GM12878 (cell line): Measurements from ENCODE around the gene USH2A. TPM values are rescaled to one million over a fixed set of nuclear protein-coding genes. Genes with fewer than 3 reads are reported as not detected.

Experiments
- ATAC-seq: fragments of 200-7000 bp; cut with Tn5 transposase; 3 replicates; pipeline ENCODE4 v1.9.1; 2020; ENCODE audit warnings: mild to moderate bottlenecking, moderate library complexity
- BruUV-seq: library from RNA; stranded (reverse); fragments of 400-500 nt; replicated peaks from 2 replicates; lab custom pipeline; 2021; lab: Mats Ljungman, UMichigan
- CTCF ChIA-PET: fragments of 300-600 bp; sonication (Branson Sonifier 250); formaldehyde crosslinking; extraction: SDS; loops from one replicate; lab custom pipeline; 2021; ENCODE audit warnings: inconsistent platforms; lab: Yijun Ruan, JAX
- POLR2A ChIA-PET: fragments of 350-600 bp; formaldehyde crosslinking; extraction: SDS; loops from one replicate; lab custom pipeline; 2021; ENCODE audit warnings: inconsistent platforms; lab: Charles Lee
- RAD21 ChIA-PET: fragments of 300-600 bp; sonication (Branson Sonifier 250); formaldehyde crosslinking; loops from one replicate; lab custom pipeline; 2023; ENCODE audit warnings: antibody characterized with exemption; ENCODE audit not compliant: unreplicated experiment; lab: Charles Lee
- SMC1A ChIA-PET: fragments of 300-600 bp; sonication (Branson Sonifier 250); formaldehyde crosslinking; loops from one replicate; lab custom pipeline; 2023; ENCODE audit not compliant: unreplicated experiment, uncharacterized antibody; lab: Charles Lee
- DNase-seq: peaks from one replicate; pipeline ENCODE4 v3.0.0-alpha.2; 2011; ENCODE audit warnings: low read depth, low spot score
- FAIRE-seq: peaks from 3 replicates; lab custom pipeline; 2011; peaks lifted over from hg19 to GRCh38; lab: Jason Lieb, UNC
- H2AFZ ChIP-seq: 2 replicates; pipeline ENCODE4 v1.6.0; 2011; ENCODE audit warnings: low read depth, low read length, control low read depth; ENCODE audit not compliant: control insufficient read depth
- H3K27ac ChIP-seq: 2 replicates; pipeline ENCODE4 v1.5.1; 2011; ENCODE audit warnings: control low read depth; ENCODE audit not compliant: control insufficient read depth, insufficient read depth
- H3K27me3 ChIP-seq, 2 experiments: replicated peaks in 1 of 2; 2 replicates each; pipeline versions ENCODE4 v1.6.0 to v1.6.1; 2011; ENCODE audit warnings: low read length in 1 of 2; ENCODE audit not compliant: control insufficient read depth in 2 of 2, insufficient read depth in 2 of 2
- H3K36me3 ChIP-seq, 2 experiments: 2 replicates each; pipeline ENCODE4 v1.5.1; 2011; ENCODE audit warnings: low read length in 1 of 2; ENCODE audit not compliant: control insufficient read depth in 2 of 2, insufficient read depth in 2 of 2
- H3K4me1 ChIP-seq: 2 replicates; pipeline ENCODE4 v1.6.1; 2011; ENCODE audit warnings: mild to moderate bottlenecking, low read length, moderate library complexity, mixed read lengths; ENCODE audit not compliant: control insufficient read depth, insufficient read depth
- H3K4me2 ChIP-seq: 2 replicates; pipeline ENCODE4 v1.6.0; 2011; ENCODE audit warnings: control low read depth; ENCODE audit not compliant: control insufficient read depth, insufficient read depth
- H3K4me3 ChIP-seq: fragments of 200-600 bp; sonication (generic); 2 replicates; pipeline ENCODE4 v1.5.1; 2016
- H3K79me2 ChIP-seq: 2 replicates; pipeline ENCODE4 v1.6.0; 2011; ENCODE audit warnings: low read length; ENCODE audit not compliant: control insufficient read depth, insufficient read depth
- H3K9ac ChIP-seq: 2 replicates; pipeline ENCODE4 v1.8.0; 2011; ENCODE audit warnings: low read length, control low read depth, mixed read lengths; ENCODE audit not compliant: control insufficient read depth, insufficient read depth
- H3K9me3 ChIP-seq: replicated peaks from 3 replicates; pipeline ENCODE4 v1.5.1; 2011; ENCODE audit warnings: mild to moderate bottlenecking, low read length; ENCODE audit not compliant: control insufficient read depth, insufficient read depth
- H4K20me1 ChIP-seq: 2 replicates; pipeline ENCODE4 v1.6.0; 2011; ENCODE audit not compliant: control insufficient read depth, insufficient read depth
- GABPA ChIP-seq: IDR thresholded peaks from 2 replicates; pipeline ENCODE4 v1.6.1; 2014; ENCODE audit warnings: antibody characterized with exemption, low read depth, mild to moderate bottlenecking, inconsistent platforms
- HDGF ChIP-seq: fragments of 450-650 bp; IDR thresholded peaks from 2 replicates; pipeline ENCODE4 v1.6.1; 2016; ENCODE audit warnings: antibody characterized with exemption
- MEF2A ChIP-seq: IDR thresholded peaks from 2 replicates; pipeline ENCODE4 v1.6.1; 2011; ENCODE audit warnings: low read depth, mild to moderate bottlenecking, low read length, moderate library complexity; ENCODE audit not compliant: insufficient read depth
- WGBS: methylation state at CpG from one replicate; pipeline ENCODE4 v1.1.6; 2016; ENCODE audit warnings: low lambda C conversion rate; ENCODE audit not compliant: insufficient replicate concordance, insufficient coverage; ENCODE audit errors: missing lambda C conversion rate; 5-methylcytosine and 5-hydroxymethylcytosine counted together
- in situ Hi-C: fragments of 300-500 bp; cut with MboI; formaldehyde crosslinking; loops from 9 replicates; pipeline ENCODE4 v1.14.3; 2018; ENCODE audit warnings: mixed read lengths
- intact Hi-C: fragments of 100-400 bp; cut with micrococcal nuclease; formaldehyde crosslinking; loops from one replicate; pipeline ENCODE4 v1.14.2; 2022; ENCODE audit not compliant: unreplicated experiment
- polyA plus RNA-seq, 11 experiments: library from polyadenylated mRNA; depleted of rRNA in 4 of 11; unstranded in 6 of 11; stranded (reverse) in 5 of 11; fragments of >200 nt; fragmentation: Nextera tagmentation in 4 of 11; fragmentation: Illumina TruSeq in 1 of 11; extraction: Ambion mirVana in 4 of 11; extraction: Trizol in 1 of 11; gene quantifications; 1 replicate in 1 of 11; 2 replicates in 10 of 11; pipeline versions ENCODE4 v1.2.1 to v1.2.3, GENCODE V29; 2011 to 2016; ENCODE audit warnings: inconsistent platforms in 2 of 11, missing spikeins in 2 of 11, low read depth in 1 of 11
- total RNA-seq, 4 experiments: library from RNA; depleted of rRNA in 3 of 4; stranded (reverse); fragments of >200 nt in 3 of 4; fragmentation: Illumina TruSeq in 1 of 4; extraction: Trizol in 1 of 4; gene quantifications; 2 replicates each; pipeline versions ENCODE4 v1.2.1 to v1.2.3, GENCODE V29; 2013 to 2021
- TF ChIP-seq, protein P1 (sequence below): fragments of 450-650 bp; IDR thresholded peaks from 2 replicates; pipeline ENCODE4 v1.6.1; 2018; ENCODE audit warnings: mild to moderate bottlenecking, low read depth, moderate library complexity; ENCODE audit not compliant: partially characterized antibody
- TF ChIP-seq, protein P2 (sequence below): IDR thresholded peaks from 2 replicates; pipeline ENCODE4 v1.6.1; 2011; ENCODE audit warnings: borderline replicate concordance, low read depth, mild to moderate bottlenecking, moderate library complexity, low read length; ENCODE audit not compliant: insufficient read depth, poor library complexity, severe bottlenecking

The USH2A gene
- total and polyA plus RNA-seq, 10 of the 15 experiments (the other 5 are each of a cell fraction or from before 2014, with no cell fraction given): under 0.01 to 0.20 (median 0.01) TPM; not detected in 2

GRCh38 chr1:215677112-215677511 lies 746.1 kb downstream of the USH2A start:
- in situ Hi-C loops (no loop called here), intact Hi-C loops (no loop called here)
- Histone ChIP-seq H3K79me2 (no peaks in the 10 kb centered on the region), H2AFZ (no peak overlapping the region), H3K4me1 (no peaks in the 10 kb centered on the region), H3K9me3 (no peaks in the 10 kb centered on the region), H3K27me3 (no peaks in the 10 kb centered on the region), H3K4me3 (no peak overlapping the region), H3K27ac (no peak overlapping the region), H3K9ac (no peak overlapping the region), H3K4me2 (no peak overlapping the region), H3K36me3 (no peaks in the 10 kb centered on the region), H4K20me1 (no peaks in the 10 kb centered on the region)
- POLR2A ChIA-PET: interaction anchor here (1.2 kb wide), 1 partner anchor 9 kb away, joined by 3 read pairs; no protein-coding TSS in a partner anchor
- ATAC-seq (no peak), DNase-seq (no peak), FAIRE-seq (no peak)
- RAD21 ChIA-PET: no interaction called here
- CTCF ChIA-PET: interaction anchor here (1.2 kb wide), 1 partner anchor 13 kb away, joined by 3 read pairs; no protein-coding TSS in a partner anchor
- no TSS peak for BruUV-seq
- TF ChIP-seq, protein P1, sequence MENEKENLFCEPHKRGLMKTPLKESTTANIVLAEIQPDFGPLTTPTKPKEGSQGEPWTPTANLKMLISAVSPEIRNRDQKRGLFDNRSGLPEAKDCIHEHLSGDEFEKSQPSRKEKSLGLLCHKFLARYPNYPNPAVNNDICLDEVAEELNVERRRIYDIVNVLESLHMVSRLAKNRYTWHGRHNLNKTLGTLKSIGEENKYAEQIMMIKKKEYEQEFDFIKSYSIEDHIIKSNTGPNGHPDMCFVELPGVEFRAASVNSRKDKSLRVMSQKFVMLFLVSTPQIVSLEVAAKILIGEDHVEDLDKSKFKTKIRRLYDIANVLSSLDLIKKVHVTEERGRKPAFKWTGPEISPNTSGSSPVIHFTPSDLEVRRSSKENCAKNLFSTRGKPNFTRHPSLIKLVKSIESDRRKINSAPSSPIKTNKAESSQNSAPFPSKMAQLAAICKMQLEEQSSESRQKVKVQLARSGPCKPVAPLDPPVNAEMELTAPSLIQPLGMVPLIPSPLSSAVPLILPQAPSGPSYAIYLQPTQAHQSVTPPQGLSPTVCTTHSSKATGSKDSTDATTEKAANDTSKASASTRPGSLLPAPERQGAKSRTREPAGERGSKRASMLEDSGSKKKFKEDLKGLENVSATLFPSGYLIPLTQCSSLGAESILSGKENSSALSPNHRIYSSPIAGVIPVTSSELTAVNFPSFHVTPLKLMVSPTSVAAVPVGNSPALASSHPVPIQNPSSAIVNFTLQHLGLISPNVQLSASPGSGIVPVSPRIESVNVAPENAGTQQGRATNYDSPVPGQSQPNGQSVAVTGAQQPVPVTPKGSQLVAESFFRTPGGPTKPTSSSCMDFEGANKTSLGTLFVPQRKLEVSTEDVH: no peak
- TF ChIP-seq, protein P2, sequence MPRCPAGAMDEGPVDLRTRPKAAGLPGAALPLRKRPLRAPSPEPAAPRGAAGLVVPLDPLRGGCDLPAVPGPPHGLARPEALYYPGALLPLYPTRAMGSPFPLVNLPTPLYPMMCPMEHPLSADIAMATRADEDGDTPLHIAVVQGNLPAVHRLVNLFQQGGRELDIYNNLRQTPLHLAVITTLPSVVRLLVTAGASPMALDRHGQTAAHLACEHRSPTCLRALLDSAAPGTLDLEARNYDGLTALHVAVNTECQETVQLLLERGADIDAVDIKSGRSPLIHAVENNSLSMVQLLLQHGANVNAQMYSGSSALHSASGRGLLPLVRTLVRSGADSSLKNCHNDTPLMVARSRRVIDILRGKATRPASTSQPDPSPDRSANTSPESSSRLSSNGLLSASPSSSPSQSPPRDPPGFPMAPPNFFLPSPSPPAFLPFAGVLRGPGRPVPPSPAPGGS: no peak
- no peak for TF ChIP-seq GABPA
- no peak for TF ChIP-seq HDGF
- TF ChIP-seq MEF2A: no peak
- WGBS: 15% methylated on average over 4 of the region's 4 CpGs
- SMC1A ChIA-PET: interaction anchor here (1.0 to 2.9 kb wide), 2 partner anchors 12 to 27 kb away, joined by 3 to 12 read pairs; no protein-coding TSS in a partner anchor
